GM23248 (cell line): Measurements from ENCODE around the gene NCEH1. TPM values are rescaled to one million over a fixed set of nuclear protein-coding genes. Genes with fewer than 3 reads are reported as not detected.

Experiments
- DNase-seq: peaks from one replicate; pipeline ENCODE4 v3.0.0-alpha.2; 2015
- H2AFZ ChIP-seq: fragments of 200-600 bp; sonication (generic); 2 replicates; pipeline ENCODE4 v1.6.1; 2016; ENCODE audit warnings: antibody characterized with exemption
- H3F3A ChIP-seq: fragments of 200-600 bp; sonication (generic); 2 replicates; pipeline ENCODE4 v1.6.1; 2016; ENCODE audit warnings: mild to moderate bottlenecking, antibody characterized with exemption, mixed run types; ENCODE audit not compliant: insufficient read depth
- H3K27ac ChIP-seq: fragments of 200-600 bp; sonication (generic); 2 replicates; pipeline ENCODE4 v1.5.1; 2016; ENCODE audit warnings: mild to moderate bottlenecking
- H3K27me3 ChIP-seq: fragments of 200-600 bp; sonication (generic); replicated peaks from 2 replicates; pipeline ENCODE4 v1.6.1; 2016; ENCODE audit warnings: mild to moderate bottlenecking; ENCODE audit not compliant: insufficient read depth
- H3K36me3 ChIP-seq: fragments of 200-600 bp; sonication (generic); 2 replicates; pipeline ENCODE4 v1.6.1; 2016; ENCODE audit warnings: low read depth, mild to moderate bottlenecking
- H3K4me1 ChIP-seq: fragments of 200-600 bp; sonication (generic); 2 replicates; pipeline ENCODE4 v1.6.1; 2016; ENCODE audit warnings: mild to moderate bottlenecking; ENCODE audit not compliant: insufficient read depth
- H3K4me2 ChIP-seq: fragments of 200-600 bp; sonication (generic); one replicate; pipeline ENCODE4 v1.6.1; 2016; ENCODE audit warnings: mild to moderate bottlenecking; ENCODE audit not compliant: unreplicated experiment
- H3K4me3 ChIP-seq: fragments of 200-600 bp; sonication (generic); 2 replicates; pipeline ENCODE4 v1.5.1; 2016; ENCODE audit warnings: mild to moderate bottlenecking
- H3K79me2 ChIP-seq: fragments of 200-600 bp; sonication (generic); 2 replicates; pipeline ENCODE4 v1.6.1; 2016; ENCODE audit warnings: mild to moderate bottlenecking; ENCODE audit not compliant: insufficient read depth
- H3K9ac ChIP-seq: fragments of 200-600 bp; sonication (generic); 2 replicates; pipeline ENCODE4 v1.6.1; 2016; ENCODE audit warnings: mild to moderate bottlenecking
- H3K9me2 ChIP-seq: fragments of 200-600 bp; sonication (generic); 2 replicates; pipeline ENCODE4 v1.6.1; 2016; ENCODE audit warnings: mixed run types, mild to moderate bottlenecking, moderate library complexity; ENCODE audit not compliant: insufficient read depth
- H3K9me3 ChIP-seq: fragments of 200-600 bp; sonication (generic); one replicate; pipeline ENCODE4 v1.6.1; 2017; ENCODE audit warnings: low read depth
- H4K20me1 ChIP-seq: fragments of 200-600 bp; sonication (generic); 2 replicates; pipeline ENCODE4 v1.6.0; 2016; ENCODE audit not compliant: insufficient read depth
- EZH2 ChIP-seq: fragments of 200-600 bp; sonication (generic); IDR thresholded peaks from 2 replicates; pipeline ENCODE4 v1.6.1; 2018; ENCODE audit warnings: antibody characterized with exemption, mild to moderate bottlenecking; ENCODE audit not compliant: insufficient read depth, poor library complexity, severe bottlenecking
- EZH2phosphoT487 ChIP-seq: fragments of 200-600 bp; sonication (generic); IDR thresholded peaks from 2 replicates; pipeline ENCODE4 v1.6.1; 2018; ENCODE audit warnings: antibody characterized with exemption, moderate library complexity, mild to moderate bottlenecking, low read depth; ENCODE audit not compliant: insufficient read depth
- WGBS, 2 experiments: methylation state at CpG; one replicate each; pipeline ENCODE4 v1.1.6; 2015 to 2017; ENCODE audit warnings: low lambda C conversion rate in 2 of 2, low coverage in 1 of 2; ENCODE audit errors: missing lambda C conversion rate in 2 of 2; 5-methylcytosine and 5-hydroxymethylcytosine counted together
- in situ Hi-C: fragments of 300-500 bp; cut with MboI; formaldehyde crosslinking; loops from 2 replicates; pipeline ENCODE4 v1.15.0; 2020
- polyA plus RNA-seq: library from polyadenylated mRNA; unstranded; fragments of >200 nt; fragmentation: Nextera tagmentation; extraction: Ambion mirVana; gene quantifications from 2 replicates; pipeline ENCODE4 v1.2.1, GENCODE V29; 2016
- total RNA-seq: library from RNA; depleted of rRNA; stranded (reverse); fragments of >200 nt; shearing (Covaris generic); gene quantifications from 2 replicates; pipeline ENCODE4 v1.2.3, GENCODE V29; 2014

NCEH1 gene
- total and polyA plus RNA-seq, 2 experiments from 2014 or later: 16.5 to 19.5 TPM

DNA sequence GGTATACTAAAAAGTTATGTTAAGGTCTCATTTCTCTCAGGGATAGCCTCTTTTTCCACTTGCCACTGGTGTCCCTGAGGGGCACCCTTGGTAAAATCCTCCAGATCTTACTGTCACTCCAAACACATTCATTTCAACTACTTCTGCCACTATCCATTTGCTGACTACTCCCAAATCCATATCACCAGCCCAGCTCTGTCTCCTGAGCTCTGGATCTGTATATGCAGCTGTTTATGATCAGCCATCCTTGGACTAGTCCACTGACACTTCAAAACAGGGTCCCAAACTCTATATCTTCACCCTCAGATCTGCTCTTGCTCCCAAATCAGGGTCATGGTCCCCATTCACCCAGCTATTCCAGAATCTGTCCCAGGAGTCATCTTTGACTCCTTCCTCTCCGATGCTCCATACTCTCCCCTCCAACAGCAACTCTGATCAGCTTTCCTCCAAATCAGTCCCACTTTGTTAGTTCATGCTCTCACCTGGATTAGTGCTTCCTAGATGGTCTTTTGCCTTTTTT is 9.9 kb downstream of the NCEH1 start:
- no peaks in the 10 kb centered on the region for H4K20me1 ChIP-seq
- H2AFZ ChIP-seq: no peak overlapping the region
- no peak overlapping the region for H3K9ac ChIP-seq
- WGBS, 2 experiments: 100% methylated on average over 1 of the region's 1 CpG
- H3K9me3 ChIP-seq: no peaks in the 10 kb centered on the region
- in situ Hi-C loops: no loop called here
- no peaks in the 10 kb centered on the region for H3K36me3 ChIP-seq
- H3F3A ChIP-seq: no peaks in the 10 kb centered on the region
- H3K27me3 ChIP-seq: no peaks in the 10 kb centered on the region
- H3K9me2 ChIP-seq: no peaks in the 10 kb centered on the region
- H3K27ac ChIP-seq: no peak overlapping the region
- no peak overlapping the region for H3K4me2 ChIP-seq
- H3K4me1 ChIP-seq: peaks cover 5% of the 10 kb centered on the region; the same call in 1 of the 2 replicates
- TF ChIP-seq EZH2: no peak
- no peak for TF ChIP-seq EZH2phosphoT487
- H3K79me2 ChIP-seq: peaks cover 100% of the 10 kb centered on the region
- no peak overlapping the region for H3K4me3 ChIP-seq
- no peak for DNase-seq

DNA sequence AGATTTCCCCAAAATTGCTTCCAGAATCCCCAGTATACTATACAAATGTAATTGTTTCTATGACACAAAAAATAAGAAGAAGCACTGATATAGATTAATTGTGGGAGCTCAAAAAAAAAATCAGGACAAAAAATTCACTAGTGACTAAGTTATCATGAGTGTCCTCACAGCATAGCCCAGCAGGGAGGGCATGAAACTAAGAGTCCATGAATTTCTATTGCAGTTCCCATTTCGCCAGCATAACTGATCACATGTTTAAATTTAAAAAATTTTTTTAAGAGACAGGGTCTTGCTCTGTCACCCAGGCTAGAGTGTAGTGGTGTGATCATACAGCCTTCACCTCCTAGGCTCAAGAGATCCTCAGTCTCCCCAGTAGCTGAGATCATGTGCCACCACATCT is 10.6 kb downstream of the NCEH1 start:
- H3K27ac ChIP-seq: no peak overlapping the region
- peaks cover 100% of the 10 kb centered on the region for H3K79me2 ChIP-seq
- no peak overlapping the region for H3K9ac ChIP-seq
- TF ChIP-seq EZH2 (no peak), EZH2phosphoT487 (no peak)
- no peak overlapping the region for H2AFZ ChIP-seq
- no peaks in the 10 kb centered on the region for H3K9me2 ChIP-seq
- no peaks in the 10 kb centered on the region for H3K36me3 ChIP-seq
- H4K20me1 ChIP-seq: no peaks in the 10 kb centered on the region
- WGBS, 2 experiments: 92 to 96% methylated on average over 1 of the region's 1 CpG
- H3K27me3 ChIP-seq: no peaks in the 10 kb centered on the region
- in situ Hi-C loops: no loop called here
- H3K4me2 ChIP-seq: no peak overlapping the region
- DNase-seq: no peak
- no peaks in the 10 kb centered on the region for H3F3A ChIP-seq
- H3K4me3 ChIP-seq: no peak overlapping the region
- H3K4me1 ChIP-seq: peaks cover 5% of the 10 kb centered on the region; the same call in 1 of the 2 replicates
- no peaks in the 10 kb centered on the region for H3K9me3 ChIP-seq

DNA sequence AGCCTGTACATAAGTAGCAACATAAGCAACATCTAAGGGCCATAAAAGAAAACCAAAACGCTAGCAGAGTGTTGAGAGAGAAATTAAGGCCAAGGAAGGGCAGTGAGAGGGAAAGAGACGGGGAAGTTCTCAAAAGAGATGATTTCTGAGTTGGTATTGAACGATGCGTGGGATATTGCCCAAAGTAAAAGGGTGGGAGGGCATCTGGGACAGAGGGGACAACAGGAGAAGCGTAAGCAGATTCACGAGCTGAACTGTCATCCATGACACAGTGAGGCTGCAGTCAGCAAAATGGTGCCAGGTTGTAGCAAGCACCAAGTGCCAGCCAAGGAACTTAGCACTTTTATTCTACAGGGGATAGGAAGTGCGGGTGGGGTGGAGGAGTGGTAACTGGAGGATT is 11.8 kb downstream of the NCEH1 start:
- in situ Hi-C loops: no loop called here
- peaks cover 100% of the 10 kb centered on the region for H3K79me2 ChIP-seq

DNA sequence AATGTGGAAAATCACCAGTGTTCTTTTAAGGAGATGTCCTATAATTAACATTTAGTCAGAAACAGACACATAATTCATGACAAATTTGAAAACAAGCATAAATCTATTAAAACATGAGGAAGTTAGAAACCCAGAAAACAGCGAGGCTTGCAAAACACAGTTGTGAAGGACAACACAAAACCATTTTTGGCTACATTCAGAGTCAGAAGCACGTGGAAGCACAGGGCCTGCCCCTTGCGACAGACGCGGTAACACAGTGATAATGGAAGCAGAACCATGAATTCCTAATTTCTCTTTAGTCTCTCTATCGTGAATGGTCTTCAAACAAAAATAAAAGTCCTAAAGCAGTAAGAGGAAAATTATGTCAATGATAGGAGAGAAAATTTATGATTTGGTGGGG is 12.2 kb downstream of the NCEH1 start:
- H4K20me1 ChIP-seq: no peaks in the 10 kb centered on the region
- 84 to 87% methylated on average over 6 of the region's 6 CpGs for WGBS, 2 experiments

More for the DNA sequence above, 11.8 kb downstream of the NCEH1 start:
- H3F3A ChIP-seq: no peaks in the 10 kb centered on the region
- no peaks in the 10 kb centered on the region for H3K9me2 ChIP-seq
- H3K4me2 ChIP-seq: no peak overlapping the region
- H3K9ac ChIP-seq: no peak overlapping the region
- 94 to 99% methylated on average over 7 of the region's 7 CpGs for WGBS, 2 experiments
- H3K4me1 ChIP-seq: peaks cover 5% of the 10 kb centered on the region; the same call in 1 of the 2 replicates
- H4K20me1 ChIP-seq: no peaks in the 10 kb centered on the region
- H3K9me3 ChIP-seq: no peaks in the 10 kb centered on the region
- H3K27ac ChIP-seq: no peak overlapping the region
- no peaks in the 10 kb centered on the region for H3K36me3 ChIP-seq
- TF ChIP-seq EZH2: no peak
- H2AFZ ChIP-seq: no peak overlapping the region
- H3K4me3 ChIP-seq: no peak overlapping the region
- H3K27me3 ChIP-seq: no peaks in the 10 kb centered on the region
- DNase-seq: no peak

DNA sequence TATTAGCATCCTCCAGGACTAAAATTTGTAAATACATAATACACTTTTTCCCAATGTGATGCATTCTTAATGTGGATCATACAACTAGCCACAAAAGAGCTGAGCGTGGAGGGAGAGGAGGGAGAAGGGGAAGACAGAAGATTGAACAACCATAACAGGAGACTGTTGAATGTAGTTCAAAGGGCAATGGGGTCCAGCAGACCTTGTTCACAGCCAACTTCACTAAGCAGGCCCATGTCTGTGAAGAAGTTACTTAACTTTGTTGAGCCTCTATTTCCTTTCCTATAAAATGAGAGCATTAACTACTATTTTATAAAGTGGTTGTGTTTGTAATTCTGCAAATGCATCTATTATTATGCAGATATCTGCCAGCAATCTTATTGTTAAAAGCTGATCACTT is 13.3 kb downstream of the NCEH1 start:
- Histone ChIP-seq H3K4me3 (no peak overlapping the region), H3K9me3 (no peaks in the 10 kb centered on the region), H3K79me2 (peaks cover 99% of the 10 kb centered on the region), H4K20me1 (no peaks in the 10 kb centered on the region), H3K36me3 (no peaks in the 10 kb centered on the region), H3K4me2 (no peak overlapping the region), H3F3A (no peaks in the 10 kb centered on the region), H3K9ac (no peak overlapping the region), H3K4me1 (peaks cover 5% of the 10 kb centered on the region; the same call in 1 of the 2 replicates), H2AFZ (no peak overlapping the region), H3K9me2 (no peaks in the 10 kb centered on the region), H3K27me3 (no peaks in the 10 kb centered on the region), H3K27ac (no peak overlapping the region)
- no peak for DNase-seq
- 93 to 94% methylated on average over 1 of the region's 1 CpG for WGBS, 2 experiments
- in situ Hi-C loops: no loop called here
- no peak for TF ChIP-seq EZH2
- no peak for TF ChIP-seq EZH2phosphoT487

More for the DNA sequence above, 12.2 kb downstream of the NCEH1 start:
- no peaks in the 10 kb centered on the region for H3K9me2 ChIP-seq
- no peaks in the 10 kb centered on the region for H3K36me3 ChIP-seq
- no peak overlapping the region for H2AFZ ChIP-seq
- in situ Hi-C loops: no loop called here
- H3F3A ChIP-seq: no peaks in the 10 kb centered on the region
- no peak overlapping the region for H3K9ac ChIP-seq
- no peak overlapping the region for H3K27ac ChIP-seq
- H3K79me2 ChIP-seq: peaks cover 100% of the 10 kb centered on the region
- DNase-seq: no peak
- H3K4me3 ChIP-seq: no peak overlapping the region
- H3K9me3 ChIP-seq: no peaks in the 10 kb centered on the region
- no peaks in the 10 kb centered on the region for H3K27me3 ChIP-seq
- TF ChIP-seq EZH2phosphoT487: no peak
- TF ChIP-seq EZH2: no peak
- peaks cover 5% of the 10 kb centered on the region; the same call in 1 of the 2 replicates for H3K4me1 ChIP-seq
- H3K4me2 ChIP-seq: no peak overlapping the region
